Endodermal cell (in vitro differentiated cells): ENCODE measurements around the gene RPAP3. TPM values are rescaled to one million over a fixed set of nuclear protein-coding genes. Genes with fewer than 3 reads are reported as not detected.

ENCODE experiments used
- DNase-seq: peaks from one replicate; pipeline ENCODE4 v3.0.0-alpha.2; 2017
- H3K27ac ChIP-seq: 2 replicates; pipeline ENCODE4 v1.5.1; 2013; ENCODE audit warnings: mild to moderate bottlenecking, low read depth, low read length, moderate library complexity
- H3K27me3 ChIP-seq: 2 replicates; pipeline ENCODE4 v1.6.1; 2013; ENCODE audit warnings: mild to moderate bottlenecking, low read length, moderate library complexity; ENCODE audit not compliant: insufficient read depth, control insufficient read depth, poor library complexity, severe bottlenecking
- H3K36me3 ChIP-seq: 2 replicates; pipeline ENCODE4 v1.7.0; 2013; ENCODE audit warnings: mild to moderate bottlenecking, low read length, moderate library complexity; ENCODE audit not compliant: control insufficient read depth, insufficient read depth
- H3K4me1 ChIP-seq: one replicate; pipeline ENCODE4 v1.7.0; 2013; ENCODE audit warnings: low read length; ENCODE audit not compliant: control insufficient read depth, insufficient read depth
- H3K4me3 ChIP-seq: 2 replicates; pipeline ENCODE4 v1.5.1; 2013; ENCODE audit warnings: mild to moderate bottlenecking, low read length, moderate library complexity
- H3K9ac ChIP-seq: 2 replicates; pipeline ENCODE4 v1.6.1; 2013; ENCODE audit warnings: mild to moderate bottlenecking, low read length, moderate library complexity; ENCODE audit not compliant: poor library complexity, severe bottlenecking; ENCODE audit errors: extremely low read depth
- H3K9me3 ChIP-seq: 2 replicates; pipeline ENCODE4 v1.6.1; 2013; ENCODE audit warnings: mild to moderate bottlenecking, low read length, moderate library complexity; ENCODE audit not compliant: control insufficient read depth
- H3K27ac Mint-ChIP-seq: 2 replicates; pipeline ENCODE4 v1.8.0; 2020; ENCODE audit warnings: mixed read lengths
- H3K27me3 Mint-ChIP-seq: 2 replicates; pipeline ENCODE4 v1.8.0; 2021; ENCODE audit warnings: mild to moderate bottlenecking, mixed read lengths; ENCODE audit not compliant: insufficient read depth
- H3K36me3 Mint-ChIP-seq: 2 replicates; pipeline ENCODE4 v1.8.0; 2020; ENCODE audit warnings: low read depth, mixed read lengths
- H3K4me1 Mint-ChIP-seq: 2 replicates; pipeline ENCODE4 v1.8.0; 2020; ENCODE audit warnings: mixed read lengths
- H3K4me3 Mint-ChIP-seq: 2 replicates; pipeline ENCODE4 v1.8.0; 2020; ENCODE audit warnings: mild to moderate bottlenecking, moderate library complexity, mixed read lengths
- H3K9me3 Mint-ChIP-seq: 2 replicates; pipeline ENCODE4 v1.8.0; 2020; ENCODE audit warnings: mild to moderate bottlenecking, mixed read lengths
- WGBS, 2 experiments: methylation state at CpG; one replicate each; pipeline versions ENCODE4 v1.1.5 to v1.1.7; 2013; ENCODE audit warnings: missing lambda C conversion rate in 2 of 2, mixed read lengths in 1 of 2; ENCODE audit not compliant: insufficient coverage in 1 of 2, insufficient read length in 1 of 2; 5-methylcytosine and 5-hydroxymethylcytosine counted together
- total RNA-seq, 2 donors: library from RNA; stranded (reverse); fragmentation: NEBNext Ultra II Directional in 1 of 2; extraction: Animal tissue kit (Norgen Biotek cat#: 25700) in 1 of 2; gene quantifications; 2 replicates in 1 of 2; 3 replicates in 1 of 2; pipeline ENCODE4 v1.2.1, GENCODE V29; 2021
- TF ChIP-seq, protein P1 (sequence below): fragments of 200-600 bp; sonication (generic); conservative IDR thresholded peaks from 2 replicates; pipeline ENCODE4 v1.5.0; 2021; ENCODE audit warnings: antibody characterized with exemption, mild to moderate bottlenecking

RPAP3 gene
- total RNA-seq, 2 donors from 2014 or later = 52.0 to 56.9 TPM

DNA sequence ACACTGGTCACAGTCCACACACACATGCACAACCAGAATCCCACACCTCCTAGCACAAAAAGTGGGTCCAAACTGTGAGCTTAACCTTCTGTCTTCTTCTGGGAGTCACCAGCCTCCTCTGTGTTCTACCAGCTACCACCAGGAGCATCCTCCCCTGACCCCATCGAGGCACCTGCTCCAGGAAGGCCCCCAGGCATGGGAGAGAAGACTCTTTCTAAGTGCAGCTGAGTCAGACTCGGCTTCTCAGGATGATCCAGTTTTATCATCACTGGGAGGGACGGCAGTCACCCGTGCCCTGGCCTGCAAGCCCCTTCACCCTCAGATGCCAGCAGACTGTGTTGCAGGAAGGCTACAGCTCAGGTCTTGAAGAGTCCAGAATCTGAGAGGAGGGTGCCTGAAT, 27.3 kb upstream of the RPAP3 start:
- Histone ChIP-seq H3K36me3 (no peaks in the 10 kb centered on the region), H3K27me3 (no peaks in the 10 kb centered on the region), H3K9me3 (no peaks in the 10 kb centered on the region), H3K27ac (no peak overlapping the region), H3K9ac (no peak overlapping the region), H3K4me1 (no peaks in the 10 kb centered on the region), H3K4me3 (no peak overlapping the region)
- Mint-ChIP-seq H3K4me3 (no peak overlapping the region), H3K4me1 (peaks cover 10% of the 10 kb centered on the region), H3K9me3 (no peaks in the 10 kb centered on the region), H3K27ac (no peak overlapping the region), H3K36me3 (no peaks in the 10 kb centered on the region), H3K27me3 (peaks cover 8% of the 10 kb centered on the region)
- TF ChIP-seq, protein P1, sequence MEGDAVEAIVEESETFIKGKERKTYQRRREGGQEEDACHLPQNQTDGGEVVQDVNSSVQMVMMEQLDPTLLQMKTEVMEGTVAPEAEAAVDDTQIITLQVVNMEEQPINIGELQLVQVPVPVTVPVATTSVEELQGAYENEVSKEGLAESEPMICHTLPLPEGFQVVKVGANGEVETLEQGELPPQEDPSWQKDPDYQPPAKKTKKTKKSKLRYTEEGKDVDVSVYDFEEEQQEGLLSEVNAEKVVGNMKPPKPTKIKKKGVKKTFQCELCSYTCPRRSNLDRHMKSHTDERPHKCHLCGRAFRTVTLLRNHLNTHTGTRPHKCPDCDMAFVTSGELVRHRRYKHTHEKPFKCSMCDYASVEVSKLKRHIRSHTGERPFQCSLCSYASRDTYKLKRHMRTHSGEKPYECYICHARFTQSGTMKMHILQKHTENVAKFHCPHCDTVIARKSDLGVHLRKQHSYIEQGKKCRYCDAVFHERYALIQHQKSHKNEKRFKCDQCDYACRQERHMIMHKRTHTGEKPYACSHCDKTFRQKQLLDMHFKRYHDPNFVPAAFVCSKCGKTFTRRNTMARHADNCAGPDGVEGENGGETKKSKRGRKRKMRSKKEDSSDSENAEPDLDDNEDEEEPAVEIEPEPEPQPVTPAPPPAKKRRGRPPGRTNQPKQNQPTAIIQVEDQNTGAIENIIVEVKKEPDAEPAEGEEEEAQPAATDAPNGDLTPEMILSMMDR = no peak
- no peak for DNase-seq
- WGBS, 2 experiments = 91 to 95% methylated on average over 3 to 4 of the region's 4 CpGs

DNA sequence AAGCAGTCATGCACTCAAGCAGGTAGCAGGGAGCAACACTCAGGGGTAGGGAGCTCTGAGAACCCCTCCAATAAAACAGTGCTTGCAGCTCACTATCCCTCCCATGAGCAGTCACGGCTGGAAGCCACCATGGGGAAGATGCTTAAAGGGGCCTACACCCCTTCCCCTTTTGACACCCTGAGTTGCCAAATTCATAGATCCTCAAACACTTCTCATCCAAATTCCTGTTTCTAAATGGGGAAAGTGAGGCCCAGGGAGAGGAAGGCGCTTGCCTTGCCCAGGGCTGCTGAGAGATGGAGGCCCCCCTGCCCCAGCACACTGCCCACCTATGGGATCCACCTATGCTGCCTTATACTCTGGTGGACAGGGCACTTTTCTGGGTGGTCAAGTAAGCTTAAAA, 26.7 kb upstream of the RPAP3 start:
- no peak for DNase-seq
- no peak overlapping the region for H3K9ac ChIP-seq
- Mint-ChIP-seq H3K4me3 (no peak overlapping the region), H3K36me3 (no peaks in the 10 kb centered on the region), H3K4me1 (peaks cover 10% of the 10 kb centered on the region), H3K27ac (no peak overlapping the region), H3K27me3 (peaks cover 8% of the 10 kb centered on the region), H3K9me3 (no peaks in the 10 kb centered on the region)
- 83% methylated on average over 1 of the region's 2 CpGs; no CpG with 5 or more reads in 1 of the 2 experiments for WGBS, 2 experiments
- no peak overlapping the region for H3K4me3 ChIP-seq
- H3K9me3 ChIP-seq = no peaks in the 10 kb centered on the region
- H3K27me3 ChIP-seq = no peaks in the 10 kb centered on the region
- H3K27ac ChIP-seq = no peak overlapping the region
- H3K4me1 ChIP-seq = no peaks in the 10 kb centered on the region
- no peaks in the 10 kb centered on the region for H3K36me3 ChIP-seq
- TF ChIP-seq, protein P1 = no peak

DNA sequence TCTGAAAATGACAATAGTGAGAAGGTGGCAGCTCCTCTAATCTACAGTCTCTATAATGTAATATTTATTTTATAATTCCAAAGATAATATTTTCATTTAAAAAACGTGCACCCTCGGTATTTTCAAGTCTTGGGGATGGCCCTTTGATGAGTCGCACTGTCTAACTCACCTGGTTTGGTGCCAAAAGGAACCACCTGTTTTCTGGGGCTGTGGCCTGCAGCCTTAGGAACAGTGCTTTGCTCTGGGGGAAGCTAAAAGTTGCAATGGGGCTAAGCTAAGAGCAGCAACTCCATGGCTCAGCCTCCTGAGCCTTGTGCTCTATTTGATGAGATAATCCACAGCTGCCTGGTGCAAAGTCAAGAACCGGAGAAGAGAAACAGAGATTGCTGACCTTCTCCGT, 25.9 kb upstream of the RPAP3 start:
- Histone ChIP-seq H3K4me3 (no peak overlapping the region), H3K9ac (no peak overlapping the region), H3K27me3 (no peaks in the 10 kb centered on the region), H3K9me3 (no peaks in the 10 kb centered on the region), H3K4me1 (no peaks in the 10 kb centered on the region), H3K36me3 (no peaks in the 10 kb centered on the region), H3K27ac (no peak overlapping the region)
- Mint-ChIP-seq H3K36me3 (no peaks in the 10 kb centered on the region), H3K4me3 (no peak overlapping the region), H3K27me3 (peaks cover 8% of the 10 kb centered on the region), H3K4me1 (peaks cover 10% of the 10 kb centered on the region), H3K27ac (no peak overlapping the region), H3K9me3 (no peaks in the 10 kb centered on the region)
- WGBS, 2 experiments = 93 to 95% methylated on average over 5 of the region's 5 CpGs
- no peak for DNase-seq
- TF ChIP-seq, protein P1 = no peak
